K562 (cell line): ENCODE data around the gene CHSY1. TPM values are rescaled to one million over a fixed set of nuclear protein-coding genes. Genes with fewer than 3 reads are reported as not detected.
A peak's percentile ranks its signal among the peaks of the same experiment; 100 is the strongest.

Experiments
- ATAC-seq: fragments of 200-7000 bp; cut with Tn5 transposase; 3 replicates; pipeline ENCODE4 v1.9.1; 2020; ENCODE audit warnings: moderate library complexity
- BruUV-seq: library from RNA; stranded (reverse); fragments of 400-500 nt; replicated peaks from 2 replicates; lab custom pipeline; 2021; lab: Mats Ljungman, UMichigan
- CTCF ChIA-PET: fragments of 300-600 bp; formaldehyde crosslinking; extraction: SDS; loops from one replicate; lab custom pipeline; 2021; ENCODE audit warnings: low intra/inter-chr PET ratio; lab: Yijun Ruan, JAX
- POLR2A ChIA-PET: fragments of 300-600, 350-650 bp; sonication (Branson Sonifier 250); formaldehyde crosslinking; extraction: SDS; loops from one replicate; lab custom pipeline; 2021; ENCODE audit warnings: antibody characterized with exemption, inconsistent platforms; lab: Yijun Ruan, JAX
- DNase-seq, 4 experiments: peaks; one replicate each; pipeline versions ENCODE4 v3.0.0 to v3.0.0-alpha.2; 2011 to 2018; ENCODE audit warnings: low spot score in 3 of 4, mixed read lengths in 3 of 4; ENCODE audit errors: extremely low read depth in 1 of 4
- FAIRE-seq: peaks from 2 replicates; lab custom pipeline; 2011; peaks lifted over from hg19 to GRCh38; lab: Jason Lieb, UNC
- H2AFZ ChIP-seq: 2 replicates; pipeline ENCODE4 v1.6.0; 2011; ENCODE audit warnings: low read depth, low read length, control low read depth, inconsistent platforms
- H3K27ac ChIP-seq: fragments of 200-600 bp; 3 replicates; pipeline ENCODE4 v1.8.0; 2011; ENCODE audit warnings: low read depth, mild to moderate bottlenecking, control low read depth, inconsistent platforms, low read length, moderate library complexity, mixed read lengths; ENCODE audit errors: extremely low read depth
- H3K27me3 ChIP-seq, 2 experiments: fragments of 300-600 bp in 1 of 2; 2 replicates in 1 of 2; 3 replicates in 1 of 2; pipeline versions ENCODE4 v1.6.0 to v1.8.0; 2011; ENCODE audit warnings: inconsistent platforms in 2 of 2, low read length in 2 of 2, mild to moderate bottlenecking in 1 of 2, mixed read lengths in 1 of 2, moderate library complexity in 1 of 2; ENCODE audit not compliant: control insufficient read depth in 2 of 2, insufficient read depth in 2 of 2
- H3K36me3 ChIP-seq: fragments of 300-600 bp; 3 replicates; pipeline ENCODE4 v1.8.0; 2011; ENCODE audit warnings: mild to moderate bottlenecking, low read length, inconsistent platforms; ENCODE audit not compliant: control insufficient read depth, insufficient read depth
- H3K4me1 ChIP-seq, 2 experiments: fragments of 200-600 bp in 1 of 2; replicated peaks in 1 of 2; 2 replicates in 1 of 2; 3 replicates in 1 of 2; pipeline versions ENCODE4 v1.5.1 to v1.8.0; 2011; ENCODE audit warnings: inconsistent platforms in 2 of 2, low read length in 2 of 2, mild to moderate bottlenecking in 1 of 2, mixed read lengths in 1 of 2, moderate library complexity in 1 of 2; ENCODE audit not compliant: control insufficient read depth in 2 of 2, insufficient read depth in 2 of 2
- H3K4me2 ChIP-seq: 2 replicates; pipeline ENCODE4 v1.6.1; 2011; ENCODE audit warnings: low read length, control low read depth, inconsistent platforms, mixed read lengths; ENCODE audit not compliant: insufficient read depth
- H3K4me3 ChIP-seq: fragments of 200-600 bp; sonication (generic), shearing (Covaris generic); 2 replicates; pipeline ENCODE4 v1.5.1; 2016; ENCODE audit warnings: control low read depth, inconsistent platforms
- H3K79me2 ChIP-seq: fragments of 200-600 bp; 3 replicates; pipeline ENCODE4 v1.8.0; 2011; ENCODE audit warnings: low read length, inconsistent platforms; ENCODE audit not compliant: control insufficient read depth, insufficient read depth
- H3K9ac ChIP-seq, 2 experiments: 2 replicates each; pipeline versions ENCODE4 v1.6.0 to v1.6.1; 2011; ENCODE audit warnings: low read depth in 2 of 2, low read length in 2 of 2, control low read depth in 1 of 2, inconsistent platforms in 1 of 2, mild to moderate bottlenecking in 1 of 2, mixed read lengths in 1 of 2; ENCODE audit not compliant: insufficient read depth in 1 of 2
- H3K9me1 ChIP-seq: one replicate; pipeline ENCODE4 v1.6.0; 2011; ENCODE audit warnings: inconsistent platforms, mild to moderate bottlenecking, low read length, moderate library complexity; ENCODE audit not compliant: control insufficient read depth, insufficient read depth
- H3K9me3 ChIP-seq: replicated peaks from 2 replicates; pipeline ENCODE4 v1.5.1; 2011; ENCODE audit warnings: low read depth, low read length, inconsistent platforms; ENCODE audit not compliant: control insufficient read depth, insufficient read depth
- H4K20me1 ChIP-seq: replicated peaks from 2 replicates; pipeline ENCODE4 v1.6.1; 2011; ENCODE audit warnings: low read length, inconsistent platforms, mixed read lengths; ENCODE audit not compliant: control insufficient read depth, insufficient read depth
- ASH1L ChIP-seq: fragments of 450-650 bp; IDR thresholded peaks from 2 replicates; pipeline ENCODE4 v1.6.1; 2018; ENCODE audit warnings: borderline replicate concordance, mild to moderate bottlenecking, low read depth; ENCODE audit not compliant: partially characterized antibody
- DACH1 ChIP-seq: fragments of 450-650 bp; IDR thresholded peaks from 2 replicates; pipeline ENCODE4 v1.6.1; 2018; ENCODE audit not compliant: partially characterized antibody
- HDAC6 ChIP-seq: IDR thresholded peaks from 2 replicates; pipeline ENCODE4 v1.6.1; 2012; ENCODE audit warnings: low read depth, mild to moderate bottlenecking, control low read depth, inconsistent platforms, low read length, moderate library complexity
- SAFB2 ChIP-seq: fragments of 200-400 bp; formaldehyde crosslinking; IDR thresholded peaks from 2 replicates; pipeline ENCODE4 v1.6.1; 2018; ENCODE audit warnings: borderline replicate concordance, low read length, low read depth, moderate library complexity; ENCODE audit not compliant: severe bottlenecking
- SP1 ChIP-seq: sonication (generic); formaldehyde crosslinking; IDR thresholded peaks from 2 replicates; pipeline ENCODE4 v1.8.1; 2022; ENCODE audit warnings: mild to moderate bottlenecking, missing genetic modification reagents
- U2AF2 ChIP-seq: fragments of 200-400 bp; formaldehyde crosslinking; optimal IDR thresholded peaks from 2 replicates; pipeline ENCODE3; 2017; ENCODE audit warnings: low read depth, mild to moderate bottlenecking, low read length
- ZBTB17 ChIP-seq: fragments of 450-650 bp; formaldehyde crosslinking; IDR thresholded peaks from 2 replicates; pipeline ENCODE4 v1.4.0; 2020; ENCODE audit warnings: mild to moderate bottlenecking
- WGBS: fragments of 100-300 bp; shearing (Covaris generic); methylation state at CpG from one replicate; pipeline ENCODE4 v1.1.6; 2016; ENCODE audit warnings: low coverage, mixed read lengths; ENCODE audit not compliant: insufficient coverage; ENCODE audit errors: missing lambda C conversion rate; 5-methylcytosine and 5-hydroxymethylcytosine counted together
- in situ Hi-C: fragments of 300-500 bp; cut with MboI; formaldehyde crosslinking; loops from 4 replicates; pipeline ENCODE4 v1.15.0; 2018; ENCODE audit warnings: inconsistent platforms, mixed read lengths
- intact Hi-C: fragments of 100-400 bp; cut with micrococcal nuclease; formaldehyde crosslinking; loops from 2 replicates; pipeline ENCODE4 v1.14.2; 2022
- polyA plus RNA-seq, 8 experiments: library from polyadenylated mRNA; depleted of rRNA in 4 of 8; stranded (reverse) in 5 of 8; unstranded in 3 of 8; fragments of >200 nt; fragmentation: Nextera tagmentation in 2 of 8; fragmentation: Illumina TruSeq in 1 of 8; extraction: Ambion mirVana in 2 of 8; extraction: Trizol in 1 of 8; gene quantifications; 2 replicates each; pipeline versions ENCODE4 v1.2.1 to v1.2.3, GENCODE V29; 2011 to 2014; ENCODE audit warnings: inconsistent platforms in 1 of 8, missing spikeins in 1 of 8
- total RNA-seq, 7 experiments: library from RNA; depleted of rRNA in 6 of 7; stranded (reverse); fragments of >200 nt in 6 of 7; fragmentation: Illumina TruSeq in 2 of 7; extraction: Trizol in 2 of 7; gene quantifications; 2 replicates each; pipeline versions ENCODE4 v1.2.1 to v1.2.3, GENCODE V29; 2011 to 2021; ENCODE audit warnings: low replicate concordance in 1 of 7
- TF ChIP-seq, protein P1 (sequence below): fragments of 250-450 bp; sonication (Bioruptor Pico); IDR thresholded peaks from 2 replicates; pipeline ENCODE4 v1.5.0; 2021

CHSY1 gene
- total and polyA plus RNA-seq, 9 of the 15 experiments (the other 6 are each of a cell fraction or from before 2014, with no cell fraction given): 7.0 to 16.4 (median 13.4) TPM

GRCh38 chr15:101296418-101297405, 44.9 kb upstream of the CHSY1 start:
- intact Hi-C loops (no loop called here), in situ Hi-C loops (no loop called here)
- POLR2A ChIA-PET: interaction anchor here (0.6 to 3.7 kb wide), 3 partner anchors 8 to 325 kb away, joined by 3 to 13 read pairs (median 3); no protein-coding TSS in a partner anchor
- Histone ChIP-seq H3K9me3 (no peaks in the 10 kb centered on the region), H3K9ac (peak overlapping the region in 1 of 2 experiments; percentile 94; a peak in 2 of 4 replicates), H3K4me2 (peak overlapping the region; percentile 93), H3K4me1 (peaks cover 7 to 9% of the 10 kb centered on the region in 2 experiments; a peak in 2 of 5 replicates), H4K20me1 (peaks cover 14% of the 10 kb centered on the region), H3K79me2 (peaks cover 52% of the 10 kb centered on the region), H3K4me3 (peak overlapping the region; percentile 96), H3K27me3 (no peaks in the 10 kb centered on the region), H3K36me3 (peaks cover 20% of the 10 kb centered on the region), H2AFZ (no peak overlapping the region), H3K9me1 (no peaks in the 10 kb centered on the region), H3K27ac (no peak overlapping the region; the same call in 2 of the 3 replicates)
- DNase-seq (no peak), ATAC-seq (no peak), FAIRE-seq (no peak)
- no peak for TF ChIP-seq DACH1
- no peak for TF ChIP-seq U2AF2
- TF ChIP-seq ZBTB17: no peak
- TF ChIP-seq, protein P1, sequence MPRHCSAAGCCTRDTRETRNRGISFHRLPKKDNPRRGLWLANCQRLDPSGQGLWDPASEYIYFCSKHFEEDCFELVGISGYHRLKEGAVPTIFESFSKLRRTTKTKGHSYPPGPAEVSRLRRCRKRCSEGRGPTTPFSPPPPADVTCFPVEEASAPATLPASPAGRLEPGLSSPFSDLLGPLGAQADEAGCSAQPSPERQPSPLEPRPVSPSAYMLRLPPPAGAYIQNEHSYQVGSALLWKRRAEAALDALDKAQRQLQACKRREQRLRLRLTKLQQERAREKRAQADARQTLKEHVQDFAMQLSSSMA (CRISPR knock-in tag): no peak
- no peak for TF ChIP-seq SAFB2
- TF ChIP-seq ASH1L: no peak
- TF ChIP-seq HDAC6: no peak
- no peak for TF ChIP-seq SP1 (CRISPR knock-in tag)
- CTCF ChIA-PET: no interaction called here
- 86% methylated on average over 9 of the region's 9 CpGs for whole genome bisulfite sequencing
- no TSS peak for BruUV-seq
